ENCODE results near the gene CHAMP1.

Gene CHAMP1

GRCh38 chr13:114281351-114282040 lies 32.8 kb upstream of the CHAMP1 start, which contains the start of gene UPF3A:
Gene UPF3A, plus strand, starts transcription at chr13:114281601. Its CDS starts 39 bp downstream, at chr13:114281640.
- ChIA-PET POLR2A (interaction anchor here (0.6 to 1.4 kb wide), 10 partner anchors 10 to 788 kb away, joined by 3 to 5 read pairs (median 4); partner anchors contain the start of gene CHAMP1), CTCF (interaction anchor here (0.6 kb wide), 1 partner anchor 29 kb away, joined by 3 read pairs; no protein-coding TSS in a partner anchor)
- H3K36me3 ChIP-seq (ENCODE audit: control insufficient read depth in 2 of 2, insufficient read depth in 1 of 2, low read length in 2 of 2), result peaks cover 15 to 26% of the 10 kb centered on the region in 2 experiments; a peak in 2 of 3 replicates
- no peaks in the 10 kb centered on the region for H3K9me3 ChIP-seq (ENCODE audit: control insufficient read depth, insufficient read depth, low read depth, low read length)
- H3K4me1 ChIP-seq (ENCODE audit: control insufficient read depth, insufficient read depth, low read length), result no peaks in the 10 kb centered on the region
- H3K27ac ChIP-seq (ENCODE audit: extremely low read depth, low read depth, low read length), result peak within 1 kb of the TSS; percentile 97
- peak within 1 kb of the TSS; percentile 80 for H3K4me3 ChIP-seq (ENCODE audit: low read depth, low read length)
- TF ChIP-seq ZBTB1 (tag by site-specific recombination; IDR thresholded peaks at IDR 0.05), result peak; percentile 90; the same call in 1 of the 2 replicates
- peak; percentile 65 for TF ChIP-seq ZNF398 (tag by site-specific recombination; IDR thresholded peaks at IDR 0.05)
- TF ChIP-seq PRDM10 (tag by site-specific recombination; IDR thresholded peaks at IDR 0.05), result no peak
- peak; percentile 71 for TF ChIP-seq SP3 (tag by site-specific recombination; IDR thresholded peaks at IDR 0.05)
- TF ChIP-seq ZSCAN30 (tag by site-specific recombination; IDR thresholded peaks at IDR 0.05), result 0 out of 2 replicates have a peak, but pooled peaks have one; percentile 70
- no peak; the same call in 1 of the 2 replicates for TF ChIP-seq GLIS1 (tag by site-specific recombination; IDR thresholded peaks at IDR 0.05)
- no peak for TF ChIP-seq ZFP69B (tag by site-specific recombination; IDR thresholded peaks at IDR 0.05)
- TF ChIP-seq IKZF3 (tag by site-specific recombination; IDR thresholded peaks at IDR 0.05), result 0 out of 2 replicates have a peak, but pooled peaks have one; percentile 26
- no peak for TF ChIP-seq ZNF324 (tag by site-specific recombination; IDR thresholded peaks at IDR 0.05)
- TF ChIP-seq ZNF391 (tag by site-specific recombination; IDR thresholded peaks at IDR 0.05; ENCODE audit: borderline replicate concordance, low read depth), result no peak
- TF ChIP-seq ZNF280D (tag by site-specific recombination; IDR thresholded peaks at IDR 0.05), result no peak
- TF ChIP-seq BCL11B (tag by site-specific recombination; IDR thresholded peaks at IDR 0.05; ENCODE audit: low read depth), result peak; percentile 93
- 0 out of 2 replicates have a peak, but pooled peaks have one; percentile 67 for TF ChIP-seq BCL11A (tag by site-specific recombination; IDR thresholded peaks at IDR 0.05; ENCODE audit: low read depth)
- peak; percentile 50 for TF ChIP-seq ZBTB26 (tag by site-specific recombination; optimal IDR thresholded peaks at IDR 0.05)
- peak; percentile 38; the same call in 1 of the 2 replicates for TF ChIP-seq PBX3 (CRISPR knock-in tag; IDR thresholded peaks at IDR 0.05)
- TF ChIP-seq ZNF423 (tag by site-specific recombination; IDR thresholded peaks at IDR 0.05), result peak; percentile 31; the same call in 1 of the 2 replicates
- peak; percentile 95 for TF ChIP-seq GLIS2 (tag by site-specific recombination; IDR thresholded peaks at IDR 0.05)
- TF ChIP-seq INSM2 (tag by site-specific recombination; IDR thresholded peaks at IDR 0.05), result 0 out of 2 replicates have a peak, but pooled peaks have one; percentile 3
- peak; percentile 78 for TF ChIP-seq EGR2 (tag by site-specific recombination; IDR thresholded peaks at IDR 0.05; ENCODE audit: low read depth)
- no peak for TF ChIP-seq ZNF148 (tag by site-specific recombination; IDR thresholded peaks at IDR 0.05; ENCODE audit: borderline replicate concordance)
